Neural cell (in vitro differentiated cells): ENCODE measurements around the gene KRI1. TPM values are rescaled to one million over a fixed set of nuclear protein-coding genes. Genes with fewer than 3 reads are reported as not detected.

Experiments used
- H2AFZ ChIP-seq: fragments of 200-600, 300-800 bp; sonication (generic), shearing (Covaris generic); 2 replicates; pipeline ENCODE4 v1.6.0; 2014; ENCODE audit warnings: low read depth, mild to moderate bottlenecking, antibody characterized with exemption, low read length, moderate library complexity
- H3F3A ChIP-seq: fragments of 200-600 bp; shearing (Covaris generic); 2 replicates; pipeline ENCODE4 v1.6.1; 2016; ENCODE audit warnings: mild to moderate bottlenecking, moderate library complexity, mixed read lengths, antibody characterized with exemption, low read length; ENCODE audit not compliant: insufficient read depth, poor library complexity, severe bottlenecking
- H3K27ac ChIP-seq: fragments of 200-600, 300-800 bp; sonication (generic), shearing (Covaris generic); 2 replicates; pipeline ENCODE4 v1.5.1; 2014; ENCODE audit warnings: mild to moderate bottlenecking, low read length, moderate library complexity
- H3K27me3 ChIP-seq: fragments of 300-800, 200-600 bp; sonication (generic), shearing (Covaris generic); 2 replicates; pipeline ENCODE4 v1.6.0; 2014; ENCODE audit warnings: mild to moderate bottlenecking, low read depth, low read length, moderate library complexity; ENCODE audit not compliant: insufficient read depth
- H3K36me3 ChIP-seq: fragments of 300-800, 200-600 bp; sonication (generic), shearing (Covaris generic); 2 replicates; pipeline ENCODE4 v1.5.1; 2014; ENCODE audit warnings: mild to moderate bottlenecking, antibody characterized with exemption, low read length, moderate library complexity; ENCODE audit not compliant: insufficient read depth
- H3K4me2 ChIP-seq: fragments of 300-800, 200-600 bp; sonication (generic), shearing (Covaris generic); 2 replicates; pipeline ENCODE4 v1.6.0; 2014; ENCODE audit warnings: mild to moderate bottlenecking, low read length
- H3K4me3 ChIP-seq: fragments of 300-800, 200-600 bp; sonication (generic), shearing (Covaris generic); 2 replicates; pipeline ENCODE4 v1.5.1; 2014; ENCODE audit warnings: mild to moderate bottlenecking, low read length, moderate library complexity
- H3K79me2 ChIP-seq: fragments of 200-600 bp; shearing (Covaris generic); replicated peaks from 2 replicates; pipeline ENCODE4 v1.6.0; 2014; ENCODE audit warnings: mild to moderate bottlenecking, low read length, moderate library complexity; ENCODE audit not compliant: insufficient read depth
- H3K9ac ChIP-seq: fragments of 300-800, 200-600 bp; sonication (generic), shearing (Covaris generic); 2 replicates; pipeline ENCODE4 v1.6.1; 2016; ENCODE audit warnings: mild to moderate bottlenecking, low read length, mixed read lengths
- H3K9me2 ChIP-seq: fragments of 200-600 bp; shearing (Covaris generic); 2 replicates; pipeline ENCODE4 v1.6.1; 2016; ENCODE audit warnings: mild to moderate bottlenecking, low read length, mixed read lengths; ENCODE audit not compliant: insufficient read depth
- H3K9me3 ChIP-seq: fragments of 200-600, 300-800 bp; sonication (generic), shearing (Covaris generic); 2 replicates; pipeline ENCODE4 v1.6.1; 2016; ENCODE audit warnings: mild to moderate bottlenecking, mixed run types, low read length, moderate library complexity, mixed read lengths
- H4K20me1 ChIP-seq: fragments of 200-600 bp; shearing (Covaris generic); 2 replicates; pipeline ENCODE4 v1.6.1; 2016; ENCODE audit warnings: mild to moderate bottlenecking, mixed run types; ENCODE audit not compliant: insufficient read depth
- CTCF ChIP-seq: fragments of 450-650 bp; IDR thresholded peaks from 2 replicates; pipeline ENCODE4 v1.5.1; 2014; ENCODE audit warnings: antibody characterized with exemption, mild to moderate bottlenecking, moderate library complexity; ENCODE audit not compliant: poor library complexity, severe bottlenecking
- EP300 ChIP-seq: fragments of 450-650 bp; conservative IDR thresholded peaks from 2 replicates; pipeline ENCODE4 v1.6.1; 2014; ENCODE audit warnings: antibody characterized with exemption, mild to moderate bottlenecking, moderate library complexity; ENCODE audit not compliant: poor library complexity, severe bottlenecking
- EZH2 ChIP-seq: fragments of 200-600, 300-800 bp; shearing (Covaris generic), sonication (generic); IDR thresholded peaks from 2 replicates; pipeline ENCODE4 v1.6.1; 2014; ENCODE audit warnings: antibody characterized with exemption, low read length, borderline replicate concordance, mild to moderate bottlenecking; ENCODE audit not compliant: insufficient read depth, poor library complexity, severe bottlenecking
- MXI1 ChIP-seq: fragments of 450-650 bp; conservative IDR thresholded peaks from 2 replicates; pipeline ENCODE4 v1.6.1; 2014; ENCODE audit warnings: antibody characterized with exemption, mild to moderate bottlenecking; ENCODE audit not compliant: poor library complexity, severe bottlenecking
- POLR2AphosphoS5 ChIP-seq: IDR thresholded peaks from 2 replicates; pipeline ENCODE4 v1.6.1; 2012
- RAD21 ChIP-seq: fragments of 450-650 bp; conservative IDR thresholded peaks from 2 replicates; pipeline ENCODE4 v1.6.1; 2014; ENCODE audit warnings: antibody characterized with exemption, mild to moderate bottlenecking, moderate library complexity
- REST ChIP-seq: IDR thresholded peaks from 2 replicates; pipeline ENCODE4 v1.6.1; 2012; ENCODE audit warnings: borderline replicate concordance
- SMC3 ChIP-seq: fragments of 450-650 bp; conservative IDR thresholded peaks from 2 replicates; pipeline ENCODE4 v1.6.1; 2014; ENCODE audit warnings: antibody characterized with exemption, mild to moderate bottlenecking, moderate library complexity; ENCODE audit not compliant: poor library complexity
- TAF1 ChIP-seq: IDR thresholded peaks from 2 replicates; pipeline ENCODE4 v1.6.1; 2012; ENCODE audit warnings: low read depth
- polyA plus RNA-seq: library from polyadenylated mRNA; depleted of rRNA; stranded (reverse); fragments of >200 nt; gene quantifications from 2 replicates; pipeline ENCODE4 v1.2.3, GENCODE V29; 2014

The KRI1 gene
- polyA plus RNA-seq, 1 donor from 2014 or later: 6.5 TPM

DNA sequence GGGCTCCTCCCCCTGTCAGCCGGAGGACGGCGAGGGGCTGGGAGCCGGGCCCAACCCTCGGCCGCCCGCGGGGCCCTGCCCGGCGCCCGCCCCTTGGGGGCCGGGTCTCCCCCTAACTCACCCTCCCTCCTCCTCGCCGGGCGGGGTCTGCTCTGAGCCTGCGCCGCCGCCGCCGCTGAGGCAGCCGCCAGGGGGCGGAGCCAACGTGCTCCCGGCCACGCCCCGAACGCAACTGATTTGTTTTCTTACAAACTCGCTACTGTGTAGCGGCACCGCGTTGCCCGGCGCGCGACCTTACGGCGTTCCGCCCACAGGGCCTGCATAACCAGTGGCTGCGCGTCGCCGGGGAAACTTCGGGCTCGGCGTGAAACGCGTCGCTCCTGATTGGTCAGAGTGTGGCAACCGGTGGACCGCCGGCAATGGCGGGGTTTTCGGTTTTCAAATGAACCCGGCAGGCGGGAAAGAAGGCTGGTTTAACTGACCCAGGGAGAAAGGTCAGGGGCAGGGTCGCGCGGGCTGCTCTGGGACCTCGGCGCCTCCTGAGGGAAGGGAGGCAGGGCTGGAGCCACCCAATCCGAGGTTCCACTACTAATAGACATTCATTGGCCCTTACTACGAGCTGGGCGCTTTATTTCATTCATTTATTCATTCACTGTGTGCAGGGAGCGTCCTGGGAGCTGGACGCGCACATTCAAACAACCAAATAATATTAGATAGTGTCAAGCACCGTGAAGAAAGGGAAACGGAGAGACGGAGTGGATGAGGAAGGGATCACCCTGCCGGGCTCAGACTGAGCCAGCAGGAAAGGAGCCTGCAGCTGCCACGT, 3.2 kb upstream of the KRI1 start, which contains the start of gene CDKN2D:
CDKN2D (minus strand) TSS at position 154 of the 826 bp plus-strand sequence. CDS start 326 bp downstream, outside the sequence.
- H3K4me3 ChIP-seq: peak within 1 kb of the TSS; percentile 92
- H3K9me3 ChIP-seq: no peaks in the 10 kb centered on the region
- no peak for TF ChIP-seq REST
- TF ChIP-seq EZH2: no peak
- peak; percentile 60 for TF ChIP-seq POLR2AphosphoS5
- TF ChIP-seq CTCF: peak; percentile 27
- peak; percentile 11 for TF ChIP-seq SMC3
- TF ChIP-seq EP300: peak; percentile 70
- no peak for TF ChIP-seq TAF1
- TF ChIP-seq MXI1: peak; percentile 97
- TF ChIP-seq RAD21: no peak
- no peaks in the 10 kb centered on the region for H3K36me3 ChIP-seq
- H3K27ac ChIP-seq: peak within 1 kb of the TSS; percentile 88
- peak within 1 kb of the TSS; percentile 19 for H2AFZ ChIP-seq
- H3K9ac ChIP-seq: peak within 1 kb of the TSS; percentile 91
- no peaks in the 10 kb centered on the region for H4K20me1 ChIP-seq
- peaks cover 19% of the 10 kb centered on the region for H3K79me2 ChIP-seq
- peak within 1 kb of the TSS; percentile 91 for H3K4me2 ChIP-seq
- H3F3A ChIP-seq: no peaks in the 10 kb centered on the region
- no peaks in the 10 kb centered on the region for H3K27me3 ChIP-seq
- H3K9me2 ChIP-seq: no peaks in the 10 kb centered on the region

DNA sequence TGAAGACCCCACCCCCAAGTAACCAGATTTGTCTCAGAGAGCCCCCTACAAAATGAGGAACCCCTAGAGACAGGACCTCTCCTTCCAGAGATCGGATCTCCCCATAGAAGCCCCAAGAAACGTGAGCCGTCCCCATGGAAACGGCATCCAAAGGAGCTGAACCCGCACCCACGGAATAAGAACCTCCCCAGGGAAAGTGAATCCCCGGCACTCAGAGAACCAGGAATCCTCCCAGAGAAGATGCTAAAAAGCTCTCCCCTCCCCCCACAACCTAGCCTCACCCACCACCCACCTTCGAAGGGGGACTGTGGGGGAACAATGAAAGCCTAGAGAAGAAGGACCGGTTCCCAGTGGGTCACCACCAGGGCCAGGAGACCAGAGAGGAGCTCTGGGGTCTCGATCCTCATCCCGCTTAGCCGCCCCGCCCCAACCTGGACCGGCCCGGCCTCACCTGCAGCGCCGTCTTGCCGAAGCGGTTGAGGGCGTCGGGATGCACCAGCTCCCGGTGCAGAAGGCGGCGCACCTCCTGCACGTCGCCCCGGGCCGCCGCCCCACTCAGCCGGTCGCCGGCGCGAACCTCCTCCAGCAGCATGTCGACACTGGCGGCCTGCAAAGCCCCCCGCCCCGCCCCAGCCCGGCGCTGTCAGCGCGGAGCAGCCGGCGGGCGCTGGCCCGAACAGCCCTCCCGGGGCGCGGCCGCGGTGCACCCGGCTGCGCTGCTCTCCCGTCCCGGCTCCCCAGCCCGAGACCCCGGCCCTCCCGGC, 2.4 kb upstream of the KRI1 start:
- Histone ChIP-seq H3K27me3 (no peaks in the 10 kb centered on the region), H3K9me3 (no peaks in the 10 kb centered on the region), H3K9me2 (no peaks in the 10 kb centered on the region), H3K9ac (peak overlapping the region; percentile 91), H3K27ac (peak overlapping the region; percentile 88), H3F3A (no peaks in the 10 kb centered on the region), H2AFZ (peak overlapping the region; percentile 19), H3K79me2 (peaks cover 19% of the 10 kb centered on the region), H4K20me1 (no peaks in the 10 kb centered on the region), H3K36me3 (no peaks in the 10 kb centered on the region), H3K4me3 (peak overlapping the region; percentile 92), H3K4me2 (peak overlapping the region; percentile 91)
- TF ChIP-seq TAF1 (no peak), EZH2 (no peak), EP300 (no peak), CTCF (peak; percentile 38)
